H1 (cell line): ENCODE data around the gene ABCF3. TPM values are rescaled to one million over a fixed set of nuclear protein-coding genes. Genes with fewer than 3 reads are reported as not detected.

Experiments used
- CTCF ChIA-PET: fragments of 300-600 bp; sonication (Branson Sonifier 250); formaldehyde crosslinking; loops from one replicate; lab custom pipeline; 2021; ENCODE audit not compliant: partially characterized antibody; lab: Charles Lee
- POLR2A ChIA-PET: fragments of 300-600 bp; sonication (Branson Sonifier 250); formaldehyde crosslinking; loops from one replicate; lab custom pipeline; 2021; ENCODE audit warnings: inconsistent platforms; ENCODE audit not compliant: partially characterized antibody; lab: Charles Lee
- DNase-seq, 2 experiments: peaks; one replicate each; pipeline versions ENCODE4 v3.0.0 to v3.0.0-alpha.2; 2010 to 2022; ENCODE audit warnings: low spot score in 2 of 2, low read depth in 1 of 2, mixed read lengths in 1 of 2
- FAIRE-seq: peaks from 2 replicates; lab custom pipeline; 2011; peaks lifted over from hg19 to GRCh38; lab: Jason Lieb, UNC
- H2AFZ ChIP-seq: 2 replicates; pipeline ENCODE4 v1.8.1; 2012; ENCODE audit warnings: low read length, inconsistent platforms
- H2AK5ac ChIP-seq: 2 replicates; pipeline ENCODE4 v1.6.1; 2013; ENCODE audit warnings: low read depth, low read length
- H2BK120ac ChIP-seq: replicated peaks from 2 replicates; pipeline ENCODE3; 2013; ENCODE audit warnings: low read depth, low read length, inconsistent platforms
- H2BK12ac ChIP-seq: 2 replicates; pipeline ENCODE4 v1.6.1; 2013; ENCODE audit warnings: low read depth, low read length
- H2BK15ac ChIP-seq: 2 replicates; pipeline ENCODE4 v1.6.1; 2013; ENCODE audit warnings: low read length
- H2BK20ac ChIP-seq: 2 replicates; pipeline ENCODE4 v1.6.1; 2013; ENCODE audit warnings: low read length
- H2BK5ac ChIP-seq: 2 replicates; pipeline ENCODE4 v1.6.1; 2013; ENCODE audit warnings: low read depth, low read length
- H3K14ac ChIP-seq: 2 replicates; pipeline ENCODE4 v1.6.1; 2013; ENCODE audit warnings: inconsistent platforms; ENCODE audit not compliant: insufficient read length
- H3K18ac ChIP-seq: 2 replicates; pipeline ENCODE4 v1.6.1; 2013; ENCODE audit warnings: low read length; ENCODE audit errors: extremely low read depth
- H3K23ac ChIP-seq: 2 replicates; pipeline ENCODE4 v1.6.1; 2013; ENCODE audit warnings: inconsistent platforms; ENCODE audit not compliant: insufficient read length
- H3K23me2 ChIP-seq: 2 replicates; pipeline ENCODE4 v1.6.1; 2013; ENCODE audit warnings: low read depth, low read length
- H3K27ac ChIP-seq: 2 replicates; pipeline ENCODE4 v1.6.1; 2011; ENCODE audit warnings: low read depth, low read length, inconsistent platforms
- H3K27me3 ChIP-seq, 4 experiments: replicated peaks in 1 of 4; 1 replicate in 1 of 4; 2 replicates in 3 of 4; pipeline versions ENCODE4 v1.6.1 to v1.8.1; 2011 to 2013; ENCODE audit warnings: low read length in 3 of 4, mild to moderate bottlenecking in 3 of 4, inconsistent platforms in 2 of 4, mixed read lengths in 2 of 4, moderate library complexity in 1 of 4; ENCODE audit not compliant: control insufficient read depth in 3 of 4, insufficient read depth in 3 of 4; ENCODE audit errors: extremely low read depth in 1 of 4
- H3K36me3 ChIP-seq, 4 experiments: 2 replicates each; pipeline versions ENCODE4 v1.6.1 to v1.8.1; 2011 to 2013; ENCODE audit warnings: mild to moderate bottlenecking in 4 of 4, low read length in 3 of 4, moderate library complexity in 2 of 4, control low read depth in 1 of 4, inconsistent platforms in 1 of 4; ENCODE audit not compliant: insufficient read depth in 4 of 4, control insufficient read depth in 2 of 4
- H3K4ac ChIP-seq: replicated peaks from 2 replicates; pipeline ENCODE3; 2013; ENCODE audit warnings: low read length, low read depth, mixed read lengths, inconsistent platforms; ENCODE audit not compliant: insufficient read length
- H3K4me1 ChIP-seq, 4 experiments: replicated peaks in 1 of 4; 1 replicate in 1 of 4; 2 replicates in 3 of 4; pipeline versions ENCODE4 v1.6.1 to v1.8.1; 2011 to 2013; ENCODE audit warnings: low read length in 3 of 4, inconsistent platforms in 2 of 4, mixed read lengths in 1 of 4; ENCODE audit not compliant: insufficient read depth in 4 of 4, control insufficient read depth in 3 of 4
- H3K4me2 ChIP-seq, 2 experiments: 2 replicates each; pipeline versions ENCODE4 v1.6.1 to v1.8.1; 2011 to 2013; ENCODE audit warnings: low read depth in 2 of 2, low read length in 2 of 2, control low read depth in 1 of 2, inconsistent platforms in 1 of 2, mild to moderate bottlenecking in 1 of 2; ENCODE audit not compliant: insufficient read depth in 1 of 2
- H3K4me3 ChIP-seq, 4 experiments: fragments of 200-600, 300-600 bp in 1 of 4; sonication (generic), shearing (Covaris generic), sonication (Bioruptor Twin) in 1 of 4; 2 replicates each; pipeline versions ENCODE4 v1.5.1 to v1.8.1; 2011 to 2016; ENCODE audit warnings: low read length in 4 of 4, low read depth in 3 of 4, control low read depth in 2 of 4, inconsistent platforms in 2 of 4, mild to moderate bottlenecking in 2 of 4, mixed read lengths in 1 of 4, moderate library complexity in 1 of 4; ENCODE audit not compliant: insufficient read depth in 2 of 4; ENCODE audit errors: extremely low read depth in 1 of 4
- H3K56ac ChIP-seq: replicated peaks from 2 replicates; pipeline ENCODE3; 2013; ENCODE audit warnings: low read depth, mild to moderate bottlenecking, mixed read lengths, low read length, inconsistent platforms; ENCODE audit not compliant: insufficient read length
- H3K79me1 ChIP-seq: 2 replicates; pipeline ENCODE4 v1.6.1; 2013; ENCODE audit warnings: low read depth, low read length, control low read depth
- H3K79me2 ChIP-seq, 2 experiments: 2 replicates each; pipeline versions ENCODE4 v1.6.1 to v1.8.1; 2012 to 2013; ENCODE audit warnings: low read length in 2 of 2, mild to moderate bottlenecking in 2 of 2, inconsistent platforms in 1 of 2; ENCODE audit not compliant: insufficient read depth in 2 of 2, control insufficient read depth in 1 of 2
- H3K9ac ChIP-seq, 4 experiments: replicated peaks in 1 of 4; 1 replicate in 1 of 4; 2 replicates in 3 of 4; pipeline versions ENCODE4 v1.6.1 to v1.8.1; 2011 to 2013; ENCODE audit warnings: low read depth in 3 of 4, low read length in 3 of 4, control low read depth in 2 of 4, mild to moderate bottlenecking in 2 of 4, moderate library complexity in 2 of 4, inconsistent platforms in 1 of 4; ENCODE audit errors: extremely low read depth in 1 of 4
- H3K9me3 ChIP-seq, 2 experiments: 2 replicates each; pipeline versions ENCODE4 v1.6.1 to v1.8.1; 2012 to 2013; ENCODE audit warnings: mild to moderate bottlenecking in 2 of 2, moderate library complexity in 2 of 2, control low read depth in 1 of 2, inconsistent platforms in 1 of 2, low read depth in 1 of 2, low read length in 1 of 2, mixed read lengths in 1 of 2; ENCODE audit not compliant: insufficient read depth in 2 of 2
- H4K20me1 ChIP-seq, 2 experiments: replicated peaks in 1 of 2; 2 replicates each; pipeline versions ENCODE3 to v1.8.1; 2011 to 2013; ENCODE audit warnings: inconsistent platforms in 2 of 2, low read length in 2 of 2, mild to moderate bottlenecking in 1 of 2; ENCODE audit not compliant: insufficient read depth in 2 of 2, control insufficient read depth in 1 of 2
- H4K5ac ChIP-seq: 2 replicates; pipeline ENCODE4 v1.6.1; 2013; ENCODE audit warnings: low read length, low read depth, mixed read lengths, inconsistent platforms; ENCODE audit not compliant: insufficient read length
- H4K8ac ChIP-seq: 2 replicates; pipeline ENCODE4 v1.8.0; 2013; ENCODE audit warnings: mild to moderate bottlenecking, moderate library complexity, low read length, inconsistent platforms; ENCODE audit not compliant: insufficient read depth; ENCODE audit errors: extremely low read depth
- H4K91ac ChIP-seq: replicated peaks from 2 replicates; pipeline ENCODE3; 2013; ENCODE audit warnings: low read length, mixed read lengths, inconsistent platforms; ENCODE audit not compliant: insufficient read length
- EZH2 ChIP-seq: fragments of 200-600 bp; sonication (generic); IDR thresholded peaks from 2 replicates; pipeline ENCODE4 v1.7.1; 2012; ENCODE audit warnings: low read depth, mild to moderate bottlenecking, moderate library complexity, low read length, inconsistent platforms; ENCODE audit not compliant: severe bottlenecking
- KDM4A ChIP-seq: IDR thresholded peaks from one replicate; pipeline ENCODE4 v1.7.1; 2012; ENCODE audit warnings: low read depth, mild to moderate bottlenecking, moderate library complexity, low read length, inconsistent platforms; ENCODE audit not compliant: severe bottlenecking
- MAFK ChIP-seq: IDR thresholded peaks from 2 replicates; pipeline ENCODE4 v1.6.1; 2012; ENCODE audit warnings: low read depth, mild to moderate bottlenecking, improper control_type of control experiment, low read length
- NRF1 ChIP-seq: IDR thresholded peaks from 2 replicates; pipeline ENCODE4 v1.6.1; 2011; ENCODE audit warnings: mild to moderate bottlenecking, low read depth, low read length, improper control_type of control experiment
- RNF2 ChIP-seq: fragments of 200-900, 300-1000 bp; sonication (generic); IDR thresholded peaks from 2 replicates; pipeline ENCODE4 v1.7.1; 2016; ENCODE audit warnings: borderline replicate concordance, low read depth, mild to moderate bottlenecking, antibody characterized with exemption, low read length; ENCODE audit not compliant: poor library complexity, severe bottlenecking; ENCODE audit errors: missing control alignments
- RXRA ChIP-seq: IDR thresholded peaks from 2 replicates; pipeline ENCODE4 v1.6.1; 2011; ENCODE audit warnings: low read depth, mild to moderate bottlenecking, low read length, moderate library complexity; ENCODE audit not compliant: insufficient read depth
- WGBS, 2 experiments: shearing (Covaris generic) in 1 of 2; methylation state at CpG; one replicate each; pipeline versions ENCODE4 v1.1.6 to v1.1.7; 2013 to 2015; ENCODE audit warnings: low lambda C conversion rate in 2 of 2, mixed read lengths in 2 of 2, inconsistent platforms in 1 of 2, low coverage in 1 of 2, missing lambda C conversion rate in 1 of 2; ENCODE audit not compliant: insufficient replicate concordance in 2 of 2, insufficient coverage in 1 of 2, insufficient read length in 1 of 2; ENCODE audit errors: extremely low coverage in 1 of 2, missing lambda C conversion rate in 1 of 2; 5-methylcytosine and 5-hydroxymethylcytosine counted together
- polyA plus RNA-seq, 7 experiments: library from polyadenylated mRNA; depleted of rRNA in 3 of 7; stranded (reverse) in 5 of 7; unstranded in 2 of 7; fragments of >200 nt in 5 of 7; fragments of 200-250 nt in 2 of 7; gene quantifications; 1 replicate in 5 of 7; 2 replicates in 1 of 7; 4 replicates in 1 of 7; pipeline versions ENCODE4 v1.2.1 to v1.2.3, GENCODE V29; 2011 to 2013; ENCODE audit warnings: missing spikeins in 2 of 7, mixed read lengths in 2 of 7
- total RNA-seq: library from RNA; stranded (reverse); fragmentation: NEBNext Ultra II Directional; extraction: Animal tissue kit (Norgen Biotek cat#: 25700); gene quantifications from 2 replicates; pipeline ENCODE4 v1.2.1, GENCODE V29; 2021
- TF ChIP-seq, protein P1 (sequence below), 3 experiments: IDR thresholded peaks; 1 replicate in 2 of 3; 2 replicates in 1 of 3; pipeline versions ENCODE4 v1.5.1 to v1.6.1; 2011; ENCODE audit warnings: low read length in 3 of 3, mild to moderate bottlenecking in 3 of 3, inconsistent platforms in 2 of 3, low read depth in 1 of 3, moderate library complexity in 1 of 3; ENCODE audit not compliant: insufficient read depth in 1 of 3; ENCODE audit errors: control extremely low read depth in 1 of 3

The ABCF3 gene
- total and polyA plus RNA-seq, 2 of the 8 experiments (the other 6 are each of a cell fraction or from before 2014, with no cell fraction given) = 51.6 to 57.8 TPM

DNA sequence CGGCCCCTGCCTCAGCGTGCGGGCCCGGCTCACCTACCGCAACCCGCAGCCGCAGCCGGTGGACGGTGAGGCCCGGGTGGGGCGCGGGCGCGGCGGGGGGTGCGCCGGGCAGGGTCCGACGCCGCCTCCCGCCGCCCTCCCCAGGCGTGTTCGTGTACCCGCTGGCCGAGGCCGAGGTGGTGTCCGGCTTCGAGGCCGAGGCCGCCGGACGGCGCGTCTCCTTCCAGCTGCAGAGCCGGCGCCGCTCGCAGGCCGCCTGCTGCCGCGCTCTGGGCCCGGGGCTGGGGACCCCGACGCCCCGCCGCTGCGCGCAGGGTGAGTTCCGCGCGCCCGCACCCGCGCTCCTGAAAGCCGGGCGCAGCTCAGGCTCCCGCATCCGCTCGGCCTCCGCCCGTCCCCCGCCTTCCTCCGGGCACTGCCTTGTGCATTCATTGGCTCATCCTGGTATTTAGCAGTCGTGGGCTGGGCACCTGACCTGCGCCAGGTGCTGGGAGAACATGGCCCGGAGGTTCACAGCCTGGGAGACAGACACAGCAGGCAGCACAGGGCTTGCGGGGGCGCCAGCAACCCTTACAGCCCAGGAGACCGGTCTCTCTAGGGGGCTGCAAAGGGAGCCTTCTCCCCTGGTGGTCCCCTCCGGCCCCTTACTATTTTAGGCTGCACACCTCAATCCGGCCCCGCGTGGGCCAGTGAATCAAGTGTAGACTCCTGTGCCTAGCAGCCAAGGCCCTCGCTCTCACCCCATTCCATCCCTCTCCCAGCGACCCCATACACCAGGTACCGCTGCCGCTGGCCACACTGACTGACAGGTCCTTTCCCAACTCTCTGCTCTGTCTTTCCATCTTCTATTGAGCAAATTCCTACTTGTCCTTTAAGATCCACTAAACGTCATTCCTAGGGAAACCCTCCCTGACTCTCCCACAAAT lies 44.9 kb downstream of the ABCF3 start:
- FAIRE-seq (no peak), DNase-seq (peak in 1 of 2 experiments; percentile 57)
- CTCF ChIA-PET = interaction anchor here (0.8 to 10.3 kb wide), 9 partner anchors 9 to 59 kb away, joined by 3 to 183 read pairs (median 3); partner anchors contain the start of genes CAMK2N2 and EEF1AKMT4
- Histone ChIP-seq H3K23me2 (peaks cover 11% of the 10 kb centered on the region; the same call in 1 of the 2 replicates), H2BK15ac (no peak overlapping the region), H4K5ac (no peak overlapping the region), H3K4me2 (peak overlapping the region; percentile 61 to 96), H3K79me2 (no peaks in the 10 kb centered on the region), H3K18ac (no peak overlapping the region; the same call in 1 of the 2 replicates), H3K4ac (no peak overlapping the region), H3K4me3 (peak overlapping the region; percentile 16 to 59 (median 40); a peak in 7 of 8 replicates), H4K20me1 (peaks cover 4 to 7% of the 10 kb centered on the region in 2 experiments), H3K36me3 (peaks cover 0 to 8% (median 0%) of the 10 kb centered on the region in 4 experiments; a peak in 1 of 8 replicates), H3K9me3 (no peaks in the 10 kb centered on the region), H2AFZ (no peak overlapping the region), H2BK5ac (no peak overlapping the region), H2BK120ac (no peak overlapping the region), H3K4me1 (peaks cover 0 to 20% (median 4%) of the 10 kb centered on the region in 4 experiments; a peak in 5 of 7 replicates), H3K9ac (no peak overlapping the region), H3K79me1 (no peaks in the 10 kb centered on the region), H3K27ac (no peak overlapping the region), H2BK20ac (no peak overlapping the region), H3K14ac (no peak overlapping the region), H3K27me3 (peaks cover 35 to 60% (median 53%) of the 10 kb centered on the region in 4 experiments), H4K8ac (peak overlapping the region; percentile 41; the same call in 1 of the 2 replicates), H2AK5ac (no peak overlapping the region), H4K91ac (no peak overlapping the region), H3K23ac (no peak overlapping the region), H3K56ac (no peak overlapping the region), H2BK12ac (no peak overlapping the region)
- POLR2A ChIA-PET = interaction anchor here (0.6 to 1.8 kb wide), 6 partner anchors 9 to 89 kb away, joined by 3 to 10 read pairs (median 4); partner anchors contain the start of gene EEF1AKMT4
- WGBS, 2 experiments = 27% methylated on average over 28 of the region's 79 CpGs; no CpG with 5 or more reads in 1 of the 2 experiments
- TF ChIP-seq EZH2 (peak; percentile 80), NRF1 (no peak), KDM4A (no peak), RXRA (no peak), MAFK (no peak), RNF2 (peak; percentile 7)
- TF ChIP-seq, protein P1, sequence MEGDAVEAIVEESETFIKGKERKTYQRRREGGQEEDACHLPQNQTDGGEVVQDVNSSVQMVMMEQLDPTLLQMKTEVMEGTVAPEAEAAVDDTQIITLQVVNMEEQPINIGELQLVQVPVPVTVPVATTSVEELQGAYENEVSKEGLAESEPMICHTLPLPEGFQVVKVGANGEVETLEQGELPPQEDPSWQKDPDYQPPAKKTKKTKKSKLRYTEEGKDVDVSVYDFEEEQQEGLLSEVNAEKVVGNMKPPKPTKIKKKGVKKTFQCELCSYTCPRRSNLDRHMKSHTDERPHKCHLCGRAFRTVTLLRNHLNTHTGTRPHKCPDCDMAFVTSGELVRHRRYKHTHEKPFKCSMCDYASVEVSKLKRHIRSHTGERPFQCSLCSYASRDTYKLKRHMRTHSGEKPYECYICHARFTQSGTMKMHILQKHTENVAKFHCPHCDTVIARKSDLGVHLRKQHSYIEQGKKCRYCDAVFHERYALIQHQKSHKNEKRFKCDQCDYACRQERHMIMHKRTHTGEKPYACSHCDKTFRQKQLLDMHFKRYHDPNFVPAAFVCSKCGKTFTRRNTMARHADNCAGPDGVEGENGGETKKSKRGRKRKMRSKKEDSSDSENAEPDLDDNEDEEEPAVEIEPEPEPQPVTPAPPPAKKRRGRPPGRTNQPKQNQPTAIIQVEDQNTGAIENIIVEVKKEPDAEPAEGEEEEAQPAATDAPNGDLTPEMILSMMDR (IDR thresholded peaks at IDR 0.05; ENCODE audit: control extremely low read depth in 1 of 3, insufficient read depth in 1 of 3, low read depth in 1 of 3, low read length in 3 of 3) = no peak
